K562 (cell line): ENCODE measurements around the gene POC5. TPM values are rescaled to one million over a fixed set of nuclear protein-coding genes. Genes with fewer than 3 reads are reported as not detected.

Source experiments
- ATAC-seq: fragments of 200-7000 bp; cut with Tn5 transposase; 3 replicates; pipeline ENCODE4 v1.9.1; 2020; ENCODE audit warnings: moderate library complexity
- BruUV-seq: library from RNA; stranded (reverse); fragments of 400-500 nt; replicated peaks from 2 replicates; lab custom pipeline; 2021; lab: Mats Ljungman, UMichigan
- CTCF ChIA-PET: fragments of 300-600 bp; formaldehyde crosslinking; extraction: SDS; loops from one replicate; lab custom pipeline; 2021; ENCODE audit warnings: low intra/inter-chr PET ratio; lab: Yijun Ruan, JAX
- POLR2A ChIA-PET: fragments of 300-600, 350-650 bp; sonication (Branson Sonifier 250); formaldehyde crosslinking; extraction: SDS; loops from one replicate; lab custom pipeline; 2021; ENCODE audit warnings: antibody characterized with exemption, inconsistent platforms; lab: Yijun Ruan, JAX
- DNase-seq, 4 experiments: peaks; one replicate each; pipeline versions ENCODE4 v3.0.0 to v3.0.0-alpha.2; 2011 to 2018; ENCODE audit warnings: low spot score in 3 of 4, mixed read lengths in 3 of 4; ENCODE audit errors: extremely low read depth in 1 of 4
- FAIRE-seq: peaks from 2 replicates; lab custom pipeline; 2011; peaks lifted over from hg19 to GRCh38; lab: Jason Lieb, UNC
- H2AFZ ChIP-seq: 2 replicates; pipeline ENCODE4 v1.6.0; 2011; ENCODE audit warnings: low read depth, low read length, control low read depth, inconsistent platforms
- H3K27ac ChIP-seq: fragments of 200-600 bp; 3 replicates; pipeline ENCODE4 v1.8.0; 2011; ENCODE audit warnings: low read depth, mild to moderate bottlenecking, control low read depth, inconsistent platforms, low read length, moderate library complexity, mixed read lengths; ENCODE audit errors: extremely low read depth
- H3K27me3 ChIP-seq, 2 experiments: fragments of 300-600 bp in 1 of 2; 2 replicates in 1 of 2; 3 replicates in 1 of 2; pipeline versions ENCODE4 v1.6.0 to v1.8.0; 2011; ENCODE audit warnings: inconsistent platforms in 2 of 2, low read length in 2 of 2, mild to moderate bottlenecking in 1 of 2, mixed read lengths in 1 of 2, moderate library complexity in 1 of 2; ENCODE audit not compliant: control insufficient read depth in 2 of 2, insufficient read depth in 2 of 2
- H3K36me3 ChIP-seq: fragments of 300-600 bp; 3 replicates; pipeline ENCODE4 v1.8.0; 2011; ENCODE audit warnings: mild to moderate bottlenecking, low read length, inconsistent platforms; ENCODE audit not compliant: control insufficient read depth, insufficient read depth
- H3K4me1 ChIP-seq, 2 experiments: fragments of 200-600 bp in 1 of 2; replicated peaks in 1 of 2; 2 replicates in 1 of 2; 3 replicates in 1 of 2; pipeline versions ENCODE4 v1.5.1 to v1.8.0; 2011; ENCODE audit warnings: inconsistent platforms in 2 of 2, low read length in 2 of 2, mild to moderate bottlenecking in 1 of 2, mixed read lengths in 1 of 2, moderate library complexity in 1 of 2; ENCODE audit not compliant: control insufficient read depth in 2 of 2, insufficient read depth in 2 of 2
- H3K4me2 ChIP-seq: 2 replicates; pipeline ENCODE4 v1.6.1; 2011; ENCODE audit warnings: low read length, control low read depth, inconsistent platforms, mixed read lengths; ENCODE audit not compliant: insufficient read depth
- H3K4me3 ChIP-seq: fragments of 200-600 bp; sonication (generic), shearing (Covaris generic); 2 replicates; pipeline ENCODE4 v1.5.1; 2016; ENCODE audit warnings: control low read depth, inconsistent platforms
- H3K79me2 ChIP-seq: fragments of 200-600 bp; 3 replicates; pipeline ENCODE4 v1.8.0; 2011; ENCODE audit warnings: low read length, inconsistent platforms; ENCODE audit not compliant: control insufficient read depth, insufficient read depth
- H3K9ac ChIP-seq, 2 experiments: 2 replicates each; pipeline versions ENCODE4 v1.6.0 to v1.6.1; 2011; ENCODE audit warnings: low read depth in 2 of 2, low read length in 2 of 2, control low read depth in 1 of 2, inconsistent platforms in 1 of 2, mild to moderate bottlenecking in 1 of 2, mixed read lengths in 1 of 2; ENCODE audit not compliant: insufficient read depth in 1 of 2
- H3K9me1 ChIP-seq: one replicate; pipeline ENCODE4 v1.6.0; 2011; ENCODE audit warnings: inconsistent platforms, mild to moderate bottlenecking, low read length, moderate library complexity; ENCODE audit not compliant: control insufficient read depth, insufficient read depth
- H3K9me3 ChIP-seq: replicated peaks from 2 replicates; pipeline ENCODE4 v1.5.1; 2011; ENCODE audit warnings: low read depth, low read length, inconsistent platforms; ENCODE audit not compliant: control insufficient read depth, insufficient read depth
- H4K20me1 ChIP-seq: replicated peaks from 2 replicates; pipeline ENCODE4 v1.6.1; 2011; ENCODE audit warnings: low read length, inconsistent platforms, mixed read lengths; ENCODE audit not compliant: control insufficient read depth, insufficient read depth
- ADNP ChIP-seq: fragments of 200-800 bp; sonication (Bioruptor generic); IDR thresholded peaks from 2 replicates; pipeline ENCODE4 v1.6.1; 2016; ENCODE audit warnings: missing genetic modification characterization, missing compliant biosample characterization
- DIDO1 ChIP-seq: fragments of 450-650 bp; IDR thresholded peaks from 2 replicates; pipeline ENCODE4 v1.6.1; 2016; ENCODE audit warnings: low read depth, missing biosample characterization, missing genetic modification characterization
- EP300 ChIP-seq: IDR thresholded peaks from 2 replicates; pipeline ENCODE4 v1.6.1; 2012; ENCODE audit warnings: low read length, improper control_type of control experiment
- GABPA ChIP-seq: fragments of 200-800 bp; sonication (Bioruptor generic); conservative IDR thresholded peaks from 2 replicates; pipeline ENCODE4 v1.6.1; 2016; ENCODE audit warnings: low read depth, missing genetic modification characterization, missing compliant biosample characterization
- HNRNPH1 ChIP-seq: fragments of 200-400 bp; formaldehyde crosslinking; optimal IDR thresholded peaks from 2 replicates; pipeline ENCODE3; 2017; ENCODE audit warnings: low read depth, mild to moderate bottlenecking, low read length, moderate library complexity
- NFIX ChIP-seq: fragments of 250-450 bp; sonication (Bioruptor Pico); IDR thresholded peaks from 2 replicates; pipeline ENCODE4 v1.4.0; 2020; ENCODE audit warnings: low read depth, mild to moderate bottlenecking, moderate library complexity
- PRPF4 ChIP-seq: fragments of 200-400 bp; formaldehyde crosslinking; IDR thresholded peaks from one replicate; pipeline ENCODE4 v1.6.1; 2017; ENCODE audit warnings: low read length, low read depth, mild to moderate bottlenecking; ENCODE audit not compliant: insufficient read depth, poor library complexity, severe bottlenecking
- RBFOX2 ChIP-seq: fragments of 200-400 bp; formaldehyde crosslinking; IDR thresholded peaks from 2 replicates; pipeline ENCODE4 v1.6.1; 2017; ENCODE audit warnings: low read depth, mild to moderate bottlenecking, low read length, moderate library complexity
- STAG1 ChIP-seq: sonication (generic); formaldehyde crosslinking; IDR thresholded peaks from 2 replicates; pipeline ENCODE4 v1.5.0; 2020; ENCODE audit warnings: missing genetic modification reagents, borderline replicate concordance
- TRIM24 ChIP-seq, 2 experiments: fragments of 450-650 bp; IDR thresholded peaks; 2 replicates each; pipeline ENCODE4 v1.6.1; 2016
- ZKSCAN8 ChIP-seq: fragments of 200-800 bp; sonication (Bioruptor generic); IDR thresholded peaks from 2 replicates; pipeline ENCODE4 v1.6.1; 2016; ENCODE audit warnings: missing genetic modification characterization, missing compliant biosample characterization
- ZNF175 ChIP-seq: fragments of 200-800 bp; sonication (Bioruptor generic); IDR thresholded peaks from 2 replicates; pipeline ENCODE4 v1.6.1; 2016; ENCODE audit warnings: low read depth, mild to moderate bottlenecking, missing genetic modification characterization, missing compliant biosample characterization
- ZNF436 ChIP-seq: fragments of 250-450, 450-650 bp; sonication (Bioruptor Pico); formaldehyde crosslinking; IDR thresholded peaks from 2 replicates; pipeline ENCODE4 v1.7.0; 2020; ENCODE audit warnings: mild to moderate bottlenecking
- ZNF695 ChIP-seq: fragments of 450-650 bp; formaldehyde crosslinking; IDR thresholded peaks from 2 replicates; pipeline ENCODE4 v1.4.0; 2020; ENCODE audit warnings: mild to moderate bottlenecking, moderate library complexity
- ZNF766 ChIP-seq: fragments of 200-800 bp; sonication (Bioruptor generic); conservative IDR thresholded peaks from 2 replicates; pipeline ENCODE4 v1.6.1; 2016; ENCODE audit warnings: missing genetic modification characterization, missing compliant biosample characterization
- WGBS: fragments of 100-300 bp; shearing (Covaris generic); methylation state at CpG from one replicate; pipeline ENCODE4 v1.1.6; 2016; ENCODE audit warnings: low coverage, mixed read lengths; ENCODE audit not compliant: insufficient coverage; ENCODE audit errors: missing lambda C conversion rate; 5-methylcytosine and 5-hydroxymethylcytosine counted together
- in situ Hi-C: fragments of 300-500 bp; cut with MboI; formaldehyde crosslinking; loops from 4 replicates; pipeline ENCODE4 v1.15.0; 2018; ENCODE audit warnings: inconsistent platforms, mixed read lengths
- intact Hi-C: fragments of 100-400 bp; cut with micrococcal nuclease; formaldehyde crosslinking; loops from 2 replicates; pipeline ENCODE4 v1.14.2; 2022
- polyA plus RNA-seq, 8 experiments: library from polyadenylated mRNA; depleted of rRNA in 4 of 8; stranded (reverse) in 5 of 8; unstranded in 3 of 8; fragments of >200 nt; fragmentation: Nextera tagmentation in 2 of 8; fragmentation: Illumina TruSeq in 1 of 8; extraction: Ambion mirVana in 2 of 8; extraction: Trizol in 1 of 8; gene quantifications; 2 replicates each; pipeline versions ENCODE4 v1.2.1 to v1.2.3, GENCODE V29; 2011 to 2014; ENCODE audit warnings: inconsistent platforms in 1 of 8, missing spikeins in 1 of 8
- total RNA-seq, 7 experiments: library from RNA; depleted of rRNA in 6 of 7; stranded (reverse); fragments of >200 nt in 6 of 7; fragmentation: Illumina TruSeq in 2 of 7; extraction: Trizol in 2 of 7; gene quantifications; 2 replicates each; pipeline versions ENCODE4 v1.2.1 to v1.2.3, GENCODE V29; 2011 to 2021; ENCODE audit warnings: low replicate concordance in 1 of 7
- TF ChIP-seq, protein P1 (sequence below): fragments of 250-450 bp; sonication (Bioruptor Pico); IDR thresholded peaks from 2 replicates; pipeline ENCODE4 v1.5.0; 2021
- TF ChIP-seq, protein P2 (sequence below): fragments of 450-650 bp; formaldehyde crosslinking; IDR thresholded peaks from 2 replicates; pipeline ENCODE4 v1.4.0; 2020; ENCODE audit warnings: mild to moderate bottlenecking, mixed read lengths
- TF ChIP-seq, protein P3 (sequence below): sonication (generic); formaldehyde crosslinking; IDR thresholded peaks from 2 replicates; pipeline ENCODE4 v1.8.1; 2023; ENCODE audit warnings: mild to moderate bottlenecking, missing genetic modification reagents
- TF ChIP-seq, protein P4 (sequence below): fragments of 450-650 bp; IDR thresholded peaks from 2 replicates; pipeline ENCODE4 v1.6.1; 2016; ENCODE audit warnings: missing biosample characterization, missing genetic modification characterization

POC5 gene
- total and polyA plus RNA-seq, 9 of the 15 experiments (the other 6 are each of a cell fraction or from before 2014, with no cell fraction given) = 14.5 to 38.2 (median 27.0) TPM

DNA sequence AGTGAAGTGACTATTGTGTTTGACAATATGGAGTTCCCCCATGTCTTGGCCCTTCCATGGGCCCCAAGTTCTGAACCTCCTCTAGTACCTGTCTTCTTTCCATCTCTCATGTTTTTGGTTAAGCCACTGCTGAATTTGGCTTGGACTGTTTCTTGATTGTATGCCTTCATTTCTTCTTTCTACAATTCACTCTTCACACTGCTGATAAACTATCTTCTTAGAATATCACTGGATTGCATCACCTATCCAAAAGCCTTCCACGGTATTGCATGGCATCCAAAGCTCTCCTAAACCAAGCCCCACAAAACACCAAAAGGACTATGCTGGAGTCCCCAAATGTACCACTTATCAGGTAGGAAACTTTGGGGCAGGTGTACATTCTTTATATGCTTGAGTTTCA lies 4.3 kb upstream of the POC5 start:
- Histone ChIP-seq H3K36me3 (no peaks in the 10 kb centered on the region), H3K27ac (no peak overlapping the region), H3K27me3 (no peaks in the 10 kb centered on the region), H4K20me1 (no peaks in the 10 kb centered on the region), H3K4me2 (no peak overlapping the region), H3K79me2 (peaks cover 4% of the 10 kb centered on the region), H3K9me1 (no peaks in the 10 kb centered on the region), H3K9me3 (no peaks in the 10 kb centered on the region), H2AFZ (no peak overlapping the region), H3K9ac (no peak overlapping the region), H3K4me3 (no peak overlapping the region), H3K4me1 (peaks cover 8 to 18% of the 10 kb centered on the region in 2 experiments)
- ChIA-PET CTCF (no interaction called here), POLR2A (no interaction called here)
- in situ Hi-C loops (no loop called here), intact Hi-C loops (no loop called here)
- FAIRE-seq (no peak), DNase-seq (no peak), ATAC-seq (no peak)
- 0% methylated on average over 1 of the region's 1 CpG for WGBS
- BruUV-seq = no TSS peak
- TF ChIP-seq RBFOX2 (peak; percentile 22; the same call in 1 of the 2 replicates), ZNF175 (peak; percentile 82; the same call in 1 of the 2 replicates), GABPA (tag) (no peak), ZNF766 (CRISPR knock-in tag) (no peak), ADNP (tag) (no peak), TRIM24 (IDR thresholded peaks at IDR 0.05) (peak; percentile 76 to 78; a peak in 3 of 4 replicates), ZKSCAN8 (CRISPR knock-in tag) (0 out of 2 replicates have a peak, but pooled peaks have one; percentile 11), NFIX (CRISPR knock-in tag) (no peak), STAG1 (CRISPR knock-in tag) (no peak), PRPF4 (no peak), DIDO1 (peak; percentile 50; the same call in 1 of the 2 replicates), ZNF436 (CRISPR knock-in tag) (no peak), HNRNPH1 (no peak), EP300 (peak; percentile 58; the same call in 1 of the 2 replicates), ZNF695 (CRISPR knock-in tag) (no peak)
- TF ChIP-seq, protein P1, sequence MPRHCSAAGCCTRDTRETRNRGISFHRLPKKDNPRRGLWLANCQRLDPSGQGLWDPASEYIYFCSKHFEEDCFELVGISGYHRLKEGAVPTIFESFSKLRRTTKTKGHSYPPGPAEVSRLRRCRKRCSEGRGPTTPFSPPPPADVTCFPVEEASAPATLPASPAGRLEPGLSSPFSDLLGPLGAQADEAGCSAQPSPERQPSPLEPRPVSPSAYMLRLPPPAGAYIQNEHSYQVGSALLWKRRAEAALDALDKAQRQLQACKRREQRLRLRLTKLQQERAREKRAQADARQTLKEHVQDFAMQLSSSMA (CRISPR knock-in tag) = no peak
- TF ChIP-seq, protein P2, sequence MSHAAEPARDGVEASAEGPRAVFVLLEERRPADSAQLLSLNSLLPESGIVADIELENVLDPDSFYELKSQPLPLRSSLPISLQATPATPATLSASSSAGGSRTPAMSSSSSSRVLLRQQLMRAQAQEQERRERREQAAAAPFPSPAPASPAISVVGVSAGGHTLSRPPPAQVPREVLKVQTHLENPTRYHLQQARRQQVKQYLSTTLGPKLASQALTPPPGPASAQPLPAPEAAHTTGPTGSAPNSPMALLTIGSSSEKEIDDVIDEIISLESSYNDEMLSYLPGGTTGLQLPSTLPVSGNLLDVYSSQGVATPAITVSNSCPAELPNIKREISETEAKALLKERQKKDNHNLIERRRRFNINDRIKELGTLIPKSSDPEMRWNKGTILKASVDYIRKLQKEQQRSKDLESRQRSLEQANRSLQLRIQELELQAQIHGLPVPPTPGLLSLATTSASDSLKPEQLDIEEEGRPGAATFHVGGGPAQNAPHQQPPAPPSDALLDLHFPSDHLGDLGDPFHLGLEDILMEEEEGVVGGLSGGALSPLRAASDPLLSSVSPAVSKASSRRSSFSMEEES = no peak
- TF ChIP-seq, protein P3, sequence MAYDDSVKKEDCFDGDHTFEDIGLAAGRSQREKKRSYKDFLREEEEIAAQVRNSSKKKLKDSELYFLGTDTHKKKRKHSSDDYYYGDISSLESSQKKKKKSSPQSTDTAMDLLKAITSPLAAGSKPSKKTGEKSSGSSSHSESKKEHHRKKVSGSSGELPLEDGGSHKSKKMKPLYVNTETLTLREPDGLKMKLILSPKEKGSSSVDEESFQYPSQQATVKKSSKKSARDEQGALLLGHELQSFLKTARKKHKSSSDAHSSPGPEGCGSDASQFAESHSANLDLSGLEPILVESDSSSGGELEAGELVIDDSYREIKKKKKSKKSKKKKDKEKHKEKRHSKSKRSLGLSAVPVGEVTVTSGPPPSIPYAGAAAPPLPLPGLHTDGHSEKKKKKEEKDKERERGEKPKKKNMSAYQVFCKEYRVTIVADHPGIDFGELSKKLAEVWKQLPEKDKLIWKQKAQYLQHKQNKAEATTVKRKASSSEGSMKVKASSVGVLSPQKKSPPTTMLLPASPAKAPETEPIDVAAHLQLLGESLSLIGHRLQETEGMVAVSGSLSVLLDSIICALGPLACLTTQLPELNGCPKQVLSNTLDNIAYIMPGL = no peak
- TF ChIP-seq, protein P4, sequence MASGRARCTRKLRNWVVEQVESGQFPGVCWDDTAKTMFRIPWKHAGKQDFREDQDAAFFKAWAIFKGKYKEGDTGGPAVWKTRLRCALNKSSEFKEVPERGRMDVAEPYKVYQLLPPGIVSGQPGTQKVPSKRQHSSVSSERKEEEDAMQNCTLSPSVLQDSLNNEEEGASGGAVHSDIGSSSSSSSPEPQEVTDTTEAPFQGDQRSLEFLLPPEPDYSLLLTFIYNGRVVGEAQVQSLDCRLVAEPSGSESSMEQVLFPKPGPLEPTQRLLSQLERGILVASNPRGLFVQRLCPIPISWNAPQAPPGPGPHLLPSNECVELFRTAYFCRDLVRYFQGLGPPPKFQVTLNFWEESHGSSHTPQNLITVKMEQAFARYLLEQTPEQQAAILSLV (tag) = 0 out of 2 replicates have a peak, but pooled peaks have one; percentile 33
